GM12878 (cell line): ENCODE results near the gene RPS6KA4. TPM values are rescaled to one million over a fixed set of nuclear protein-coding genes. Genes with fewer than 3 reads are reported as not detected.

Experiments used
- ATAC-seq: fragments of 200-7000 bp; cut with Tn5 transposase; 3 replicates; pipeline ENCODE4 v1.9.1; 2020; ENCODE audit warnings: mild to moderate bottlenecking, moderate library complexity
- BruUV-seq: library from RNA; stranded (reverse); fragments of 400-500 nt; replicated peaks from 2 replicates; lab custom pipeline; 2021; lab: Mats Ljungman, UMichigan
- CTCF ChIA-PET: fragments of 300-600 bp; sonication (Branson Sonifier 250); formaldehyde crosslinking; extraction: SDS; loops from one replicate; lab custom pipeline; 2021; ENCODE audit warnings: inconsistent platforms; lab: Yijun Ruan, JAX
- POLR2A ChIA-PET: fragments of 350-600 bp; formaldehyde crosslinking; extraction: SDS; loops from one replicate; lab custom pipeline; 2021; ENCODE audit warnings: inconsistent platforms; lab: Charles Lee
- RAD21 ChIA-PET: fragments of 300-600 bp; sonication (Branson Sonifier 250); formaldehyde crosslinking; loops from one replicate; lab custom pipeline; 2023; ENCODE audit warnings: antibody characterized with exemption; ENCODE audit not compliant: unreplicated experiment; lab: Charles Lee
- SMC1A ChIA-PET: fragments of 300-600 bp; sonication (Branson Sonifier 250); formaldehyde crosslinking; loops from one replicate; lab custom pipeline; 2023; ENCODE audit not compliant: unreplicated experiment, uncharacterized antibody; lab: Charles Lee
- DNase-seq: peaks from one replicate; pipeline ENCODE4 v3.0.0-alpha.2; 2011; ENCODE audit warnings: low read depth, low spot score
- FAIRE-seq: peaks from 3 replicates; lab custom pipeline; 2011; peaks lifted over from hg19 to GRCh38; lab: Jason Lieb, UNC
- H2AFZ ChIP-seq: 2 replicates; pipeline ENCODE4 v1.6.0; 2011; ENCODE audit warnings: low read depth, low read length, control low read depth; ENCODE audit not compliant: control insufficient read depth
- H3K27ac ChIP-seq: 2 replicates; pipeline ENCODE4 v1.5.1; 2011; ENCODE audit warnings: control low read depth; ENCODE audit not compliant: control insufficient read depth, insufficient read depth
- H3K27me3 ChIP-seq, 2 experiments: replicated peaks in 1 of 2; 2 replicates each; pipeline versions ENCODE4 v1.6.0 to v1.6.1; 2011; ENCODE audit warnings: low read length in 1 of 2; ENCODE audit not compliant: control insufficient read depth in 2 of 2, insufficient read depth in 2 of 2
- H3K36me3 ChIP-seq, 2 experiments: 2 replicates each; pipeline ENCODE4 v1.5.1; 2011; ENCODE audit warnings: low read length in 1 of 2; ENCODE audit not compliant: control insufficient read depth in 2 of 2, insufficient read depth in 2 of 2
- H3K4me1 ChIP-seq: 2 replicates; pipeline ENCODE4 v1.6.1; 2011; ENCODE audit warnings: mild to moderate bottlenecking, low read length, moderate library complexity, mixed read lengths; ENCODE audit not compliant: control insufficient read depth, insufficient read depth
- H3K4me2 ChIP-seq: 2 replicates; pipeline ENCODE4 v1.6.0; 2011; ENCODE audit warnings: control low read depth; ENCODE audit not compliant: control insufficient read depth, insufficient read depth
- H3K4me3 ChIP-seq: fragments of 200-600 bp; sonication (generic); 2 replicates; pipeline ENCODE4 v1.5.1; 2016
- H3K79me2 ChIP-seq: 2 replicates; pipeline ENCODE4 v1.6.0; 2011; ENCODE audit warnings: low read length; ENCODE audit not compliant: control insufficient read depth, insufficient read depth
- H3K9ac ChIP-seq: 2 replicates; pipeline ENCODE4 v1.8.0; 2011; ENCODE audit warnings: low read length, control low read depth, mixed read lengths; ENCODE audit not compliant: control insufficient read depth, insufficient read depth
- H3K9me3 ChIP-seq: replicated peaks from 3 replicates; pipeline ENCODE4 v1.5.1; 2011; ENCODE audit warnings: mild to moderate bottlenecking, low read length; ENCODE audit not compliant: control insufficient read depth, insufficient read depth
- H4K20me1 ChIP-seq: 2 replicates; pipeline ENCODE4 v1.6.0; 2011; ENCODE audit not compliant: control insufficient read depth, insufficient read depth
- CEBPB ChIP-seq, 2 experiments: fragments of 150-350 bp in 1 of 2; IDR thresholded peaks; 2 replicates each; pipeline ENCODE4 v1.6.1; 2012 to 2014; ENCODE audit warnings: low read depth in 2 of 2, low read length in 2 of 2, borderline replicate concordance in 1 of 2, inconsistent platforms in 1 of 2
- EED ChIP-seq: sonication (generic); IDR thresholded peaks from 2 replicates; pipeline ENCODE4 v1.6.1; 2016; ENCODE audit warnings: antibody characterized with exemption, low read depth
- NR2F1 ChIP-seq: fragments of 450-650 bp; conservative IDR thresholded peaks from 2 replicates; pipeline ENCODE4 v1.6.1; 2017; ENCODE audit warnings: mild to moderate bottlenecking
- STAT3 ChIP-seq: IDR thresholded peaks from 2 replicates; pipeline ENCODE4 v1.6.1; 2011; ENCODE audit warnings: low read depth, low read length, improper control_type of control experiment
- WGBS: methylation state at CpG from one replicate; pipeline ENCODE4 v1.1.6; 2016; ENCODE audit warnings: low lambda C conversion rate; ENCODE audit not compliant: insufficient replicate concordance, insufficient coverage; ENCODE audit errors: missing lambda C conversion rate; 5-methylcytosine and 5-hydroxymethylcytosine counted together
- in situ Hi-C: fragments of 300-500 bp; cut with MboI; formaldehyde crosslinking; loops from 9 replicates; pipeline ENCODE4 v1.14.3; 2018; ENCODE audit warnings: mixed read lengths
- intact Hi-C: fragments of 100-400 bp; cut with micrococcal nuclease; formaldehyde crosslinking; loops from one replicate; pipeline ENCODE4 v1.14.2; 2022; ENCODE audit not compliant: unreplicated experiment
- polyA plus RNA-seq, 11 experiments: library from polyadenylated mRNA; depleted of rRNA in 4 of 11; unstranded in 6 of 11; stranded (reverse) in 5 of 11; fragments of >200 nt; fragmentation: Nextera tagmentation in 4 of 11; fragmentation: Illumina TruSeq in 1 of 11; extraction: Ambion mirVana in 4 of 11; extraction: Trizol in 1 of 11; gene quantifications; 1 replicate in 1 of 11; 2 replicates in 10 of 11; pipeline versions ENCODE4 v1.2.1 to v1.2.3, GENCODE V29; 2011 to 2016; ENCODE audit warnings: inconsistent platforms in 2 of 11, missing spikeins in 2 of 11, low read depth in 1 of 11
- total RNA-seq, 4 experiments: library from RNA; depleted of rRNA in 3 of 4; stranded (reverse); fragments of >200 nt in 3 of 4; fragmentation: Illumina TruSeq in 1 of 4; extraction: Trizol in 1 of 4; gene quantifications; 2 replicates each; pipeline versions ENCODE4 v1.2.1 to v1.2.3, GENCODE V29; 2013 to 2021
- TF ChIP-seq, protein P1 (sequence below): fragments of 450-650 bp; IDR thresholded peaks from 2 replicates; pipeline ENCODE4 v1.6.1; 2017; ENCODE audit warnings: mild to moderate bottlenecking, moderate library complexity
- TF ChIP-seq, protein P2 (sequence below): IDR thresholded peaks from 2 replicates; pipeline ENCODE4 v1.6.1; 2012; ENCODE audit warnings: low read length, inconsistent platforms

Gene RPS6KA4
- total and polyA plus RNA-seq, 10 of the 15 experiments (the other 5 are each of a cell fraction or from before 2014, with no cell fraction given) = 0.34 to 32.6 (median 11.3) TPM

- H3K4me3 ChIP-seq = no peak overlapping the region
- H3K4me2 ChIP-seq = no peak overlapping the region
- WGBS = 70% methylated on average over 8 of the region's 8 CpGs
- intact Hi-C loops = no loop called here
- FAIRE-seq = peak; percentile 18
- RAD21 ChIA-PET = interaction anchor here (1.9 to 4.2 kb wide), 3 partner anchors 16 to 29 kb away, joined by 6 to 86 read pairs (median 29); partner anchors contain the start of genes ESRRA, PRDX5 and TRMT112
- no peak for ATAC-seq
- CTCF ChIA-PET = interaction anchor here (6.5 to 14.7 kb wide), 3 partner anchors 15 to 29 kb away, joined by 43 to 228 read pairs (median 100); partner anchors contain the start of genes ESRRA, PRDX5 and TRMT112
- H3K36me3 ChIP-seq = no peaks in the 10 kb centered on the region
- no TSS peak for BruUV-seq
- in situ Hi-C loops = no loop called here
- H3K27me3 ChIP-seq = no peaks in the 10 kb centered on the region
- POLR2A ChIA-PET = interaction anchor here (0.6 to 2.7 kb wide), 5 partner anchors 10 to 445 kb away, joined by 3 to 11 read pairs (median 4); partner anchors contain the start of genes ESRRA, PRDX5 and TRMT112
- no peak for TF ChIP-seq STAT3
- no peak for TF ChIP-seq NR2F1
- TF ChIP-seq, protein P1, sequence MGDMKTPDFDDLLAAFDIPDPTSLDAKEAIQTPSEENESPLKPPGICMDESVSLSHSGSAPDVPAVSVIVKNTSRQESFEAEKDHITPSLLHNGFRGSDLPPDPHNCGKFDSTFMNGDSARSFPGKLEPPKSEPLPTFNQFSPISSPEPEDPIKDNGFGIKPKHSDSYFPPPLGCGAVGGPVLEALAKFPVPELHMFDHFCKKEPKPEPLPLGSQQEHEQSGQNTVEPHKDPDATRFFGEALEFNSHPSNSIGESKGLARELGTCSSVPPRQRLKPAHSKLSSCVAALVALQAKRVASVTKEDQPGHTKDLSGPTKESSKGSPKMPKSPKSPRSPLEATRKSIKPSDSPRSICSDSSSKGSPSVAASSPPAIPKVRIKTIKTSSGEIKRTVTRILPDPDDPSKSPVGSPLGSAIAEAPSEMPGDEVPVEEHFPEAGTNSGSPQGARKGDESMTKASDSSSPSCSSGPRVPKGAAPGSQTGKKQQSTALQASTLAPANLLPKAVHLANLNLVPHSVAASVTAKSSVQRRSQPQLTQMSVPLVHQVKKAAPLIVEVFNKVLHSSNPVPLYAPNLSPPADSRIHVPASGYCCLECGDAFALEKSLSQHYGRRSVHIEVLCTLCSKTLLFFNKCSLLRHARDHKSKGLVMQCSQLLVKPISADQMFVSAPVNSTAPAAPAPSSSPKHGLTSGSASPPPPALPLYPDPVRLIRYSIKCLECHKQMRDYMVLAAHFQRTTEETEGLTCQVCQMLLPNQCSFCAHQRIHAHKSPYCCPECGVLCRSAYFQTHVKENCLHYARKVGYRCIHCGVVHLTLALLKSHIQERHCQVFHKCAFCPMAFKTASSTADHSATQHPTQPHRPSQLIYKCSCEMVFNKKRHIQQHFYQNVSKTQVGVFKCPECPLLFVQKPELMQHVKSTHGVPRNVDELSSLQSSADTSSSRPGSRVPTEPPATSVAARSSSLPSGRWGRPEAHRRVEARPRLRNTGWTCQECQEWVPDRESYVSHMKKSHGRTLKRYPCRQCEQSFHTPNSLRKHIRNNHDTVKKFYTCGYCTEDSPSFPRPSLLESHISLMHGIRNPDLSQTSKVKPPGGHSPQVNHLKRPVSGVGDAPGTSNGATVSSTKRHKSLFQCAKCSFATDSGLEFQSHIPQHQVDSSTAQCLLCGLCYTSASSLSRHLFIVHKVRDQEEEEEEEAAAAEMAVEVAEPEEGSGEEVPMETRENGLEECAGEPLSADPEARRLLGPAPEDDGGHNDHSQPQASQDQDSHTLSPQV = no peak
- TF ChIP-seq, protein P2, sequence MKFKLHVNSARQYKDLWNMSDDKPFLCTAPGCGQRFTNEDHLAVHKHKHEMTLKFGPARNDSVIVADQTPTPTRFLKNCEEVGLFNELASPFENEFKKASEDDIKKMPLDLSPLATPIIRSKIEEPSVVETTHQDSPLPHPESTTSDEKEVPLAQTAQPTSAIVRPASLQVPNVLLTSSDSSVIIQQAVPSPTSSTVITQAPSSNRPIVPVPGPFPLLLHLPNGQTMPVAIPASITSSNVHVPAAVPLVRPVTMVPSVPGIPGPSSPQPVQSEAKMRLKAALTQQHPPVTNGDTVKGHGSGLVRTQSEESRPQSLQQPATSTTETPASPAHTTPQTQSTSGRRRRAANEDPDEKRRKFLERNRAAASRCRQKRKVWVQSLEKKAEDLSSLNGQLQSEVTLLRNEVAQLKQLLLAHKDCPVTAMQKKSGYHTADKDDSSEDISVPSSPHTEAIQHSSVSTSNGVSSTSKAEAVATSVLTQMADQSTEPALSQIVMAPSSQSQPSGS = no peak
- no peak for TF ChIP-seq CEBPB (IDR thresholded peaks at IDR 0.05; ENCODE audit: borderline replicate concordance in 1 of 2, low read depth in 2 of 2, low read length in 2 of 2)
- TF ChIP-seq EED = no peak
- SMC1A ChIA-PET = interaction anchor here (0.7 to 6.4 kb wide), 4 partner anchors 9 to 33 kb away, joined by 3 to 71 read pairs (median 4); partner anchors contain the start of genes CATSPERZ, ESRRA, PRDX5 and TRMT112
- DNase-seq = no peak
- no peak overlapping the region for H3K27ac ChIP-seq
- no peak overlapping the region for H2AFZ ChIP-seq
- H3K9ac ChIP-seq = no peak overlapping the region
- H3K9me3 ChIP-seq = no peaks in the 10 kb centered on the region
- no peaks in the 10 kb centered on the region for H4K20me1 ChIP-seq
- H3K79me2 ChIP-seq = no peaks in the 10 kb centered on the region
- peaks cover 21% of the 10 kb centered on the region for H3K4me1 ChIP-seq
These were observed 25.4 kb upstream of the RPS6KA4 start for GRCh38 chr11:64333556-64333955.
